Fibroblast of the conjunctiva (primary cell): ENCODE measurements around the gene SCGB3A1.

ENCODE experiments used
- DNase-seq: peaks from one replicate; pipeline ENCODE4 v3.0.0-alpha.2; 2010; ENCODE audit warnings: low read depth

The SCGB3A1 gene

GRCh38 chr5:180586870-180587269, 4.4 kb downstream of the SCGB3A1 start:
- DNase-seq = no peak

- DNase-seq = no peak
Measured at GRCh38 chr5:180586204-180586603, 5.1 kb downstream of the SCGB3A1 start.

GRCh38 chr5:180583738-180584137, 7.6 kb downstream of the SCGB3A1 start:
- no peak for DNase-seq

GRCh38 chr5:180580681-180581080, 10.6 kb downstream of the SCGB3A1 start:
- DNase-seq = no peak

- no peak for DNase-seq
Measured at GRCh38 chr5:180575571-180575970, 15.7 kb downstream of the SCGB3A1 start.

GRCh38 chr5:180568914-180569313, 22.4 kb downstream of the SCGB3A1 start:
- DNase-seq = no peak

GRCh38 chr5:180563994-180564393, 27.3 kb downstream of the SCGB3A1 start:
- DNase-seq = no peak

- no peak for DNase-seq
Measured at GRCh38 chr5:180558232-180558631, 33.1 kb downstream of the SCGB3A1 start.

GRCh38 chr5:180557217-180557809, 34.0 kb downstream of the SCGB3A1 start:
- DNase-seq = no peak

GRCh38 chr5:180555168-180555921, 36.0 kb downstream of the SCGB3A1 start:
- DNase-seq = no peak

GRCh38 chr5:180553530-180553929, 37.8 kb downstream of the SCGB3A1 start:
- DNase-seq = no peak

GRCh38 chr5:180548563-180548962, 42.7 kb downstream of the SCGB3A1 start:
- no peak for DNase-seq

GRCh38 chr5:180545248-180545647, 46.1 kb downstream of the SCGB3A1 start:
- DNase-seq = no peak

GRCh38 chr5:180541710-180542109, 49.6 kb downstream of the SCGB3A1 start:
- DNase-seq = no peak
